Activated T-cell treated with anti-CD3 and anti-CD28 coated beads for 48 hours (primary cell): ENCODE data around the gene KRT20.

Source experiments
- DNase-seq: peaks from one replicate; pipeline ENCODE4 v3.0.0-alpha.2; 2020; ENCODE audit warnings: low read depth

KRT20 gene

GRCh38 chr17:40850293-40850972 is 34.6 kb downstream of the KRT20 start:
- DNase-seq, result no peak

DNA sequence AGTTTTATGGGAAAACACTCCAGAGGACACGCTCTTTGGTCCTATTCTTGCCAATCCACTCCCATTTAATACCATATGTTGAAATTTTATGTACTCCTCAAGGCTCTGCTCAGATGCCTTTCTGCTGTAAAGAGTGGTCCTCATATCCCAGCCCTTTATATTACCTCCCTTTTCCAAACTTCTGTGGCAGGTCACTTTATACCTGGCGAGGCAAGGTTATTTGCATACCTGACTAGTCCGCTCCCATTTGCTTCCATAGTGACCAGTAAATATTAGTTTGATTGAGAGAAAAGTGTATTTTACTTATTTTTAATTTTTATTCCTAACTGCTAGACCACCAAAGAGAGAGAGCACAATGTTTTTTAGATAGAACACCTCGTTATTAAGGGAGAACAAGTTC is 35.3 kb downstream of the KRT20 start:
- DNase-seq, result no peak

- DNase-seq, result no peak
Measured at GRCh38 chr17:40848583-40849235, 36.3 kb downstream of the KRT20 start.

DNA sequence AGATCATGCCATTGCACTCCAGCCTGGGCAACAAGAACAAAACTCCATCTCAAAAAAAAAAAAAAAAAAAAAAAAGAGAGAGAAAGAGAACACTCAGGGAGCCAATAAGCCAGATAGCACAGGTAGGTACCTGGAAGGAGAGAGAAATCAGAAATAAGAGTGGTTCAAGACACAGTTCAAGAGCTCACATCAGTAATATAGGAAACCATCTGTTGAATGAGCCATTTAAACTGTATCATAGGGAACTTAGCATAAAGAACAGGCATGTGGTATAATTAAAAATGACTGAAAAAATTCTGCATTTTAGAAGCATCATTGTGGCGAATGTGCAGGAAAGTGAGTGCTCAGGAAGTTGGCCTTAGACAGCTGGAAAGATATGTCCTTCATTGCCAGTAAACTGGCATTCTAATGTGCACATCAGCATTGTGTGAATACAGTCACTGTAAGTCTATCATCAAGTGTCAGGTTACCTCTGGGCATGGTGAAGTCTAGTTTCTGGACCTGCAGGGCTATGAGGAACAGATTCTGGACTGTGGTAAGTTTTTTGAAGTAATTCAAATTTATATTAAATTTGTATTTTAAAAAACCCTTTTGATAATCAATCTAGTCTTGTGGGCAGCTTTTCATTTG is 38.4 kb downstream of the KRT20 start:
- DNase-seq, result no peak

- no peak for DNase-seq
Measured at GRCh38 chr17:40844671-40845107, 40.4 kb downstream of the KRT20 start.

DNA sequence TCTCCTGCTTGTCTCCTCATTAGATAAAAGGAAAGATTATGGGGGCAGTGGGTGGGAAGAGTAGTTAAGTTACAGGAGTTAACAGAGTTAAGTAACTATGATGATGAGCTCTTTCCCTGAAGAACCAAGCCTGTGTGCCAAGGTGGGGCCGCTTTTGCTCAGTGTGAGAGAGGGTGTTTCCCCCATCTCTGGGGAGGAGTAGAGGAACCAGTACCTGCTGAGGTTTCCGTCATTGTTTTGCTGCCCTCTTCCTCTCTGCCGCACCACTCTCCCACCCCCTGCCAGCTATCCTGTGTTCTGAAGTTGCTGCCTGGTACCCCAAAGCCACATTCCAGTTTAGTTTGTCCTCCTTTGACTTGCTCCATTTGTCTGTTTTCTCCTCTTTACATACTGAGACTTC is 41.8 kb downstream of the KRT20 start:
- no peak for DNase-seq

DNA sequence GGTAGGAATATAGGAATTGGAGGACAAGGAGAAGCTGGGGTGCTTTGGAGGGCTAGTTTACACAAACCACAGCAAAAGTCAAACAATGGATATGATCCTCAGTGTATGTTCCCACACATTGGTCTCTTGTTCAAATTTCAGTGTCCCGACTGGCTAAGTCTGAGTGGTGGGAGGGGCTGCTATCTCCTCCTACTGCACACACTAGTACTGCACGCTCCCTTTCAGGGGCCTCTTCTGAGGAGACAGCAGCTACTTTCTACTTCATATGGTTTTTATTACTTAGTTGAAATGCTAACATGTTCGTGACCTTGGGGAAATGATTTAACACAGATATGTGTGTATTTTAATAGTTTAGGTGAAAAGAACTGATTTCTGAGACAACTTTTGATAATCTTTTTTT is 43.8 kb downstream of the KRT20 start:
- DNase-seq, result no peak

- DNase-seq, result no peak
Measured at GRCh38 chr17:40839194-40839593, 45.8 kb downstream of the KRT20 start.

- DNase-seq, result no peak
Measured at GRCh38 chr17:40836020-40836419, 49.0 kb downstream of the KRT20 start.

DNA sequence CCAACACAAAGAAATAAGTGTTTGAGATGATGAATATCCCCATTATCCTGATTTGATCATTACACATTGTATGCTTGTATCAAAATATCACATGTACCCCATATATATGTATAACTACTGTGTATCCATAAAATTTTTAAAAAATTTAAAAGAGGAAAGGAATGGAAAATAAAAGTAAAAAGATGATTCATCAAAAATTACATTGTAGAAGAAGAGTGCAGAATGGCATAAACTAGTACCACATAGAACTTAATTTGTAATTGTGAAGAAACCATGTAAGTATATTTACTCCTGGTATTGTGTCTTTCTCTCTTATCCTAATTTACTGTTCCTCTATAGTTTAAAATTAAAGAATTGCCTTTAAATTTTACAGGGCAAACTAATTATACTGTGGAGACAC is 51.2 kb downstream of the KRT20 start:
- no peak for DNase-seq

DNA sequence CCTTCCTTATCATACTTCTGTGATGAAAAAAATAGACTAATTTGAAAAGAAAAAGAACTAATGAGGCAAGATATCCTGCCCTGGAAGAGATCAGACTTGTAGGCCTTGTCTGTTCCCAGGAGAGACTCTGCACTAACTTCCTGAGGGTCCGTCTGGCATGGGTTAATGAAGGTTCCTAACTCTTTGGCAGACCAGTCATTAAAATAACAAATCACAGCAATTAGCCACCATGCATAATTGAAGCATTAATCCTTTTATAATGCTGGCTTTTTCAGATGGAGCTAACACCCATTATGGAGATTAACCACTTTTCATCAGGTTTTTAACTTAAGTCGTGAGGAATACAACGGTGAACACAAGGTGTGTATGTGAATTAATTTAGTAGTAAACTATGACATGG is 52.2 kb downstream of the KRT20 start:
- DNase-seq, result no peak

GRCh38 chr17:40830085-40830776 is 54.8 kb downstream of the KRT20 start:
- DNase-seq, result no peak

- no peak for DNase-seq
Measured at GRCh38 chr17:40828454-40829044, 56.5 kb downstream of the KRT20 start.

- no peak for DNase-seq
Measured at GRCh38 chr17:40827746-40828453, 57.1 kb downstream of the KRT20 start.
